Measurements from ENCODE around the gene FGD6. TPM values are rescaled to one million over a fixed set of nuclear protein-coding genes. Genes with fewer than 3 reads are reported as not detected.

FGD6 gene
- total RNA-seq, 1 experiment from 2014 or later, result 18.2 TPM

DNA sequence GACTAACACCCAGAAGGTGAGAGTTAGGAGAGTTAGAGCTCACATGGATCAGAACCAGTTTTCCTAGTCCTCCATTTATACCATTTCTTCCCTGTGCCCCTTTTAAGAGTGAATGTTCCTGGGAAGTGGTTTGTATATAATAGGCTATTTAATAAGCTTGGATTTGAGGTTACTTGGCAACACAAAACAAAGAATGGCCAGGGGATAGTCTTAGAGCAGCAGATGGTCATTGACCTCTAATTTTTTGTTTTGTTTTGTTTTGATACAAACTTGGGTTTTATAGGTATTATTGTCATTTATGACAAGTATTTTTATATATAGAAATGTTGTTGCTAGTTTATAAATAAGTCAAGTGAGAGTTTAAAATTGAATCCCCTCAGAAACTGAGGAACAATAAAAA, 36.1 kb upstream of the FGD6 start:
- H3K9me3 ChIP-seq (ENCODE audit: control insufficient read depth in 1 of 2, insufficient read depth in 1 of 2, low read depth in 1 of 2, low read length in 2 of 2), result no peaks in the 10 kb centered on the region
- no peak overlapping the region for H2AFZ ChIP-seq (ENCODE audit: low read depth, low read length, poor library complexity, severe bottlenecking)
- no peak overlapping the region for H3K9ac ChIP-seq (ENCODE audit: low read length)
- POLR2A ChIA-PET, result no interaction called here
- TF ChIP-seq SIN3A (IDR thresholded peaks at IDR 0.05; ENCODE audit: low read depth) (no peak), ZNF274 (IDR thresholded peaks at IDR 0.05; ENCODE audit: low read depth, low read length) (no peak), POLR2A (IDR thresholded peaks at IDR 0.05; ENCODE audit: borderline replicate concordance, extremely low read depth, insufficient read depth, insufficient read length) (no peak)
- no TSS peak for BruUV-seq (replicated peaks)
- H4K20me1 ChIP-seq (ENCODE audit: insufficient read depth), result no peaks in the 10 kb centered on the region
- no peaks in the 10 kb centered on the region for H3K27me3 ChIP-seq (ENCODE audit: insufficient read depth, low read length)
- H3K9me2 ChIP-seq (ENCODE audit: insufficient read depth), result no peaks in the 10 kb centered on the region
- RAD21 ChIA-PET (ENCODE audit: low non-redundant PET in 1 of 2, low total read pairs in 2 of 2, uncharacterized antibody in 2 of 2, unreplicated experiment in 2 of 2), result no interaction called here
- no peak overlapping the region for H3K4me2 ChIP-seq (ENCODE audit: low read length)
- ATAC-seq (no peak), DNase-seq (ENCODE audit: low read depth, low spot score) (no peak)
- intact Hi-C loops (cut with micrococcal nuclease), result no loop called here
- H3K79me2 ChIP-seq (ENCODE audit: insufficient read depth, low read length), result peaks cover 47% of the 10 kb centered on the region
- peaks cover 6 to 15% of the 10 kb centered on the region in 2 experiments; a peak in 3 of 4 replicates for H3K36me3 ChIP-seq (ENCODE audit: control insufficient read depth in 1 of 2, insufficient read depth in 2 of 2, low read length in 2 of 2)
- H3K4me1 ChIP-seq (ENCODE audit: control insufficient read depth in 1 of 2, insufficient read depth in 2 of 2, low read length in 2 of 2), result no peaks in the 10 kb centered on the region
- H3K27ac ChIP-seq (ENCODE audit: low read depth, low read length), result no peak overlapping the region
- H3K4me3 ChIP-seq (replicated peaks in 1 of 2; ENCODE audit: low read depth in 1 of 2, low read length in 2 of 2), result no peak overlapping the region
- CTCF ChIA-PET, result no interaction called here

DNA sequence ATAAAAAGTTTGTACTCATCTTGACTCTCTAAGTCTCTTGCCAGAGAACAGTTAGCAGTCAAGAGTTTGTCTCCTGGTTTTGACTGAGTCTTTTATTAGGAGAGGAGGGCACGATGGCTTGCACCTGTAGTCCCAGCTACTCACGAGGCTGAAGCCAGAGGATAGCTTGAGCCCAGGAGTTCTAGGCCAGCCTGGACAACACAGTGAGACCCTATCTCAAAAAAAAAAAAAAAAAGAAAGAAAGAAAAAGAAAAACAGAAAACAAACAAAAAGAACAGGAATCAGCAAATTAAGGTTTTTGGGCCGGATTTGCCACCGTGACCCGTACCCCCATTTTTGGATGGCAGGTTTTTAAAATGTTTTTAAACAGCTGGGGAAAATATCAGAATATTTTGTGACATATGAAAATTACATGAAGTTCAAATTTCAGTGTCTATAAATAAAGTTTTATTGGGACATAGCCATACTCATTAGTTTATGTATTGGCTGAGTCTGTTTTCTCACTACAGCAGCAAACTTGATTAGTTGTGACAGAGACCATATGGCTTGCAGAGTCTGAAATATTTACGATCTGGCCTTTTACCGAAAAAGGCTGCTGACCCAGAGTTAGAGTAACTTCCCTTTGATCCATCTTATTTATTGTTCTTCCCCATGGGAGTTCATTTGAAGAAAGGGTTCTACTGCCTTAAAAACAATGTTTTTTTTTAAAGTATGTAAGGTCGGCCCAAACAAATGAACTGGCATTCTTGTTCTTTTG, 31.5 kb upstream of the FGD6 start:
- Histone ChIP-seq H3K4me3 (replicated peaks in 1 of 2; ENCODE audit: low read depth in 1 of 2, low read length in 2 of 2) (no peak overlapping the region), H3K27ac (ENCODE audit: low read depth, low read length) (no peak overlapping the region), H3K4me2 (ENCODE audit: low read length) (no peak overlapping the region), H3K9me2 (ENCODE audit: insufficient read depth) (no peaks in the 10 kb centered on the region), H3K36me3 (ENCODE audit: control insufficient read depth in 1 of 2, insufficient read depth in 2 of 2, low read length in 2 of 2) (peaks cover 0 to 2% of the 10 kb centered on the region in 2 experiments; a peak in 1 of 4 replicates), H3K9ac (ENCODE audit: low read length) (no peak overlapping the region), H4K20me1 (ENCODE audit: insufficient read depth) (0 out of 2 replicates have a peak, but pooled peaks cover 5% of the 10 kb centered on the region), H2AFZ (ENCODE audit: low read depth, low read length, poor library complexity, severe bottlenecking) (no peak overlapping the region), H3K9me3 (ENCODE audit: control insufficient read depth in 1 of 2, insufficient read depth in 1 of 2, low read depth in 1 of 2, low read length in 2 of 2) (no peaks in the 10 kb centered on the region), H3K4me1 (ENCODE audit: control insufficient read depth in 1 of 2, insufficient read depth in 2 of 2, low read length in 2 of 2) (no peaks in the 10 kb centered on the region), H3K79me2 (ENCODE audit: insufficient read depth, low read length) (peaks cover 84% of the 10 kb centered on the region), H3K27me3 (ENCODE audit: insufficient read depth, low read length) (no peaks in the 10 kb centered on the region)
- CTCF ChIA-PET, result no interaction called here
- POLR2A ChIA-PET, result no interaction called here
- RAD21 ChIA-PET (ENCODE audit: low non-redundant PET in 1 of 2, low total read pairs in 2 of 2, uncharacterized antibody in 2 of 2, unreplicated experiment in 2 of 2), result no interaction called here
- TF ChIP-seq CBX3 (IDR thresholded peaks at IDR 0.05; ENCODE audit: low read depth) (no peak), ZFX (IDR thresholded peaks at IDR 0.05) (no peak), YY1 (IDR thresholded peaks at IDR 0.05; ENCODE audit: extremely low read depth, insufficient replicate concordance, low read depth, low read length) (no peak), SIN3A (IDR thresholded peaks at IDR 0.05; ENCODE audit: low read depth) (no peak), TCF7L2 (IDR thresholded peaks at IDR 0.05; ENCODE audit: borderline replicate concordance, extremely low read depth, insufficient read depth, insufficient read length) (no peak), EZH2phosphoT487 (IDR thresholded peaks at IDR 0.05; ENCODE audit: borderline replicate concordance) (no peak), SRF (IDR thresholded peaks at IDR 0.05; ENCODE audit: low read depth) (no peak)
- TF ChIP-seq, protein P1, sequence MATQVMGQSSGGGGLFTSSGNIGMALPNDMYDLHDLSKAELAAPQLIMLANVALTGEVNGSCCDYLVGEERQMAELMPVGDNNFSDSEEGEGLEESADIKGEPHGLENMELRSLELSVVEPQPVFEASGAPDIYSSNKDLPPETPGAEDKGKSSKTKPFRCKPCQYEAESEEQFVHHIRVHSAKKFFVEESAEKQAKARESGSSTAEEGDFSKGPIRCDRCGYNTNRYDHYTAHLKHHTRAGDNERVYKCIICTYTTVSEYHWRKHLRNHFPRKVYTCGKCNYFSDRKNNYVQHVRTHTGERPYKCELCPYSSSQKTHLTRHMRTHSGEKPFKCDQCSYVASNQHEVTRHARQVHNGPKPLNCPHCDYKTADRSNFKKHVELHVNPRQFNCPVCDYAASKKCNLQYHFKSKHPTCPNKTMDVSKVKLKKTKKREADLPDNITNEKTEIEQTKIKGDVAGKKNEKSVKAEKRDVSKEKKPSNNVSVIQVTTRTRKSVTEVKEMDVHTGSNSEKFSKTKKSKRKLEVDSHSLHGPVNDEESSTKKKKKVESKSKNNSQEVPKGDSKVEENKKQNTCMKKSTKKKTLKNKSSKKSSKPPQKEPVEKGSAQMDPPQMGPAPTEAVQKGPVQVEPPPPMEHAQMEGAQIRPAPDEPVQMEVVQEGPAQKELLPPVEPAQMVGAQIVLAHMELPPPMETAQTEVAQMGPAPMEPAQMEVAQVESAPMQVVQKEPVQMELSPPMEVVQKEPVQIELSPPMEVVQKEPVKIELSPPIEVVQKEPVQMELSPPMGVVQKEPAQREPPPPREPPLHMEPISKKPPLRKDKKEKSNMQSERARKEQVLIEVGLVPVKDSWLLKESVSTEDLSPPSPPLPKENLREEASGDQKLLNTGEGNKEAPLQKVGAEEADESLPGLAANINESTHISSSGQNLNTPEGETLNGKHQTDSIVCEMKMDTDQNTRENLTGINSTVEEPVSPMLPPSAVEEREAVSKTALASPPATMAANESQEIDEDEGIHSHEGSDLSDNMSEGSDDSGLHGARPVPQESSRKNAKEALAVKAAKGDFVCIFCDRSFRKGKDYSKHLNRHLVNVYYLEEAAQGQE (IDR thresholded peaks at IDR 0.05; ENCODE audit: low read depth), result no peak
- TF ChIP-seq, protein P2, sequence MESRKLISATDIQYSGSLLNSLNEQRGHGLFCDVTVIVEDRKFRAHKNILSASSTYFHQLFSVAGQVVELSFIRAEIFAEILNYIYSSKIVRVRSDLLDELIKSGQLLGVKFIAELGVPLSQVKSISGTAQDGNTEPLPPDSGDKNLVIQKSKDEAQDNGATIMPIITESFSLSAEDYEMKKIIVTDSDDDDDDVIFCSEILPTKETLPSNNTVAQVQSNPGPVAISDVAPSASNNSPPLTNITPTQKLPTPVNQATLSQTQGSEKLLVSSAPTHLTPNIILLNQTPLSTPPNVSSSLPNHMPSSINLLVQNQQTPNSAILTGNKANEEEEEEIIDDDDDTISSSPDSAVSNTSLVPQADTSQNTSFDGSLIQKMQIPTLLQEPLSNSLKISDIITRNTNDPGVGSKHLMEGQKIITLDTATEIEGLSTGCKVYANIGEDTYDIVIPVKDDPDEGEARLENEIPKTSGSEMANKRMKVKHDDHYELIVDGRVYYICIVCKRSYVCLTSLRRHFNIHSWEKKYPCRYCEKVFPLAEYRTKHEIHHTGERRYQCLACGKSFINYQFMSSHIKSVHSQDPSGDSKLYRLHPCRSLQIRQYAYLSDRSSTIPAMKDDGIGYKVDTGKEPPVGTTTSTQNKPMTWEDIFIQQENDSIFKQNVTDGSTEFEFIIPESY (IDR thresholded peaks at IDR 0.05; ENCODE audit: extremely low read depth, insufficient replicate concordance, low read length), result no peak
- TF ChIP-seq, protein P3, sequence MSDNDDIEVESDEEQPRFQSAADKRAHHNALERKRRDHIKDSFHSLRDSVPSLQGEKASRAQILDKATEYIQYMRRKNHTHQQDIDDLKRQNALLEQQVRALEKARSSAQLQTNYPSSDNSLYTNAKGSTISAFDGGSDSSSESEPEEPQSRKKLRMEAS (IDR thresholded peaks at IDR 0.05), result no peak
- DNase-seq (ENCODE audit: low read depth, low spot score) (no peak), ATAC-seq (no peak)
- intact Hi-C loops (cut with micrococcal nuclease), result no loop called here
- no TSS peak for BruUV-seq (replicated peaks)
